Cardiac muscle cell (in vitro differentiated cells and primary cell): Measurements from ENCODE around the gene PTBP3. TPM values are rescaled to one million over a fixed set of nuclear protein-coding genes. Genes with fewer than 3 reads are reported as not detected.

Experiments used
- DNase-seq, 2 donors: peaks; one replicate each; pipeline versions ENCODE4 v3.0.0 to v3.0.0-alpha.2; 2010 to 2017; ENCODE audit warnings: low read depth in 1 of 2, low spot score in 1 of 2
- H3K27ac ChIP-seq: fragments of 200-600 bp; sonication (generic); 2 replicates; pipeline ENCODE4 v1.5.1; 2016
- H3K27me3 ChIP-seq: fragments of 200-600 bp; sonication (generic); 2 replicates; pipeline ENCODE4 v1.6.0; 2016; ENCODE audit warnings: control low read depth
- H3K36me3 ChIP-seq: fragments of 200-600 bp; sonication (generic); 2 replicates; pipeline ENCODE4 v1.5.1; 2016; ENCODE audit warnings: control low read depth
- H3K4me1 ChIP-seq: fragments of 200-600 bp; sonication (generic); 2 replicates; pipeline ENCODE4 v1.8.1; 2017; ENCODE audit warnings: low read depth, mild to moderate bottlenecking, mixed run types
- H3K4me3 ChIP-seq: fragments of 200-600 bp; sonication (generic); 2 replicates; pipeline ENCODE4 v1.5.1; 2016; ENCODE audit warnings: mild to moderate bottlenecking
- H3K9me3 ChIP-seq: fragments of 200-600 bp; sonication (generic); 2 replicates; pipeline ENCODE4 v1.5.1; 2017; ENCODE audit warnings: low read depth, mild to moderate bottlenecking, control low read depth
- polyA plus RNA-seq: library from polyadenylated mRNA; unstranded; fragments of >200 nt; fragmentation: Nextera tagmentation; extraction: Ambion mirVana; gene quantifications from 2 replicates; pipeline ENCODE4 v1.2.1, GENCODE V29; 2016
- total RNA-seq: library from RNA; depleted of rRNA; stranded (reverse); fragments of >200 nt; gene quantifications from 2 replicates; pipeline ENCODE4 v1.2.3, GENCODE V29; 2016
- TF ChIP-seq, protein P1 (sequence below): IDR thresholded peaks from 2 replicates; pipeline ENCODE4 v1.5.1; 2012; ENCODE audit warnings: low read depth, mild to moderate bottlenecking, low read length

Gene PTBP3
- total and polyA plus RNA-seq, 2 experiments from 2014 or later: 6.2 to 15.5 TPM

DNA sequence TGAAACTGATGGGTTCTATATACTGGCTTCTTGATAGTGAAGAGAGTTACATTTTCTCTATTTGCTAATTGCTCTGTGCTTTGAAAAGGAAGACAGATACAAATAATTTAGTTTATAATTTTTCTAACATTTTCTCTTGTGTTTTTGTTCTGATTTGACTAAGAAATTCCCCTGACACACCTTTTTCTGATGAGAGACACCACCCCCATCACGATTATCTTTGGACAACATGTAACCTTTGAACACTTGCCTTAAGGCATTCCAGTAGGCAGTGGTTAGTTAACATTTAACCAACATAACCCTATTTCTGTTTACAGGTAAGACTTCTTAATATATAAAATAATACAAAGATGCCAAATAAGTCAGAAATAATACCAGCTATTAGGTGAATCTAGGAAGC, 4.1 kb upstream of the PTBP3 start:
- no peaks in the 10 kb centered on the region for H3K36me3 ChIP-seq
- TF ChIP-seq, protein P1, sequence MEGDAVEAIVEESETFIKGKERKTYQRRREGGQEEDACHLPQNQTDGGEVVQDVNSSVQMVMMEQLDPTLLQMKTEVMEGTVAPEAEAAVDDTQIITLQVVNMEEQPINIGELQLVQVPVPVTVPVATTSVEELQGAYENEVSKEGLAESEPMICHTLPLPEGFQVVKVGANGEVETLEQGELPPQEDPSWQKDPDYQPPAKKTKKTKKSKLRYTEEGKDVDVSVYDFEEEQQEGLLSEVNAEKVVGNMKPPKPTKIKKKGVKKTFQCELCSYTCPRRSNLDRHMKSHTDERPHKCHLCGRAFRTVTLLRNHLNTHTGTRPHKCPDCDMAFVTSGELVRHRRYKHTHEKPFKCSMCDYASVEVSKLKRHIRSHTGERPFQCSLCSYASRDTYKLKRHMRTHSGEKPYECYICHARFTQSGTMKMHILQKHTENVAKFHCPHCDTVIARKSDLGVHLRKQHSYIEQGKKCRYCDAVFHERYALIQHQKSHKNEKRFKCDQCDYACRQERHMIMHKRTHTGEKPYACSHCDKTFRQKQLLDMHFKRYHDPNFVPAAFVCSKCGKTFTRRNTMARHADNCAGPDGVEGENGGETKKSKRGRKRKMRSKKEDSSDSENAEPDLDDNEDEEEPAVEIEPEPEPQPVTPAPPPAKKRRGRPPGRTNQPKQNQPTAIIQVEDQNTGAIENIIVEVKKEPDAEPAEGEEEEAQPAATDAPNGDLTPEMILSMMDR: no peak
- no peaks in the 10 kb centered on the region for H3K4me1 ChIP-seq
- H3K4me3 ChIP-seq: no peak overlapping the region
- no peaks in the 10 kb centered on the region for H3K27me3 ChIP-seq
- no peak for DNase-seq
- H3K27ac ChIP-seq: no peak overlapping the region
- no peaks in the 10 kb centered on the region for H3K9me3 ChIP-seq

DNA sequence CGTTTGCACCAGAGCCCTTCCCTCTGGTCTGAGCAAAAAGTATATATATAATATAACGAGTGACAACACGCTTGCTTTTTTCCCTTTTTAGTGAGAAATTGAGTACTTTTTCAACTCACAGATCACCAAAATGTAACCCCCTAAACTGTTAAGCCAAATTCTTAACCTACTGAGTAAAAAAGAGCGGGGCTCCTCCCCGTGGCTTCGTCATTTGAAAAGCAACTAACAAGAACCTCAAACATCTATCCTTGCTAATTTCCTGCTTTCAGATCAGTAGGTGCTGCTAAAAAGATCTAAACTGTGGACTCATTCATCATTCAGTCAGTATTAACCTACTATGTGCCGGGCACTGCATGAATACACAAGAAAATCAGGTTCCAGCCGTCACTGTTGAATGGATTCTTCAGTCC, 1.0 kb upstream of the PTBP3 start:
- peaks cover 3% of the 10 kb centered on the region for H3K4me1 ChIP-seq
- no peak for DNase-seq
- H3K36me3 ChIP-seq: no peaks in the 10 kb centered on the region
- H3K27me3 ChIP-seq: no peaks in the 10 kb centered on the region
- H3K9me3 ChIP-seq: no peaks in the 10 kb centered on the region
- TF ChIP-seq, protein P1: no peak
- peak overlapping the region; percentile 82 for H3K27ac ChIP-seq
- H3K4me3 ChIP-seq: peak overlapping the region; percentile 42

DNA sequence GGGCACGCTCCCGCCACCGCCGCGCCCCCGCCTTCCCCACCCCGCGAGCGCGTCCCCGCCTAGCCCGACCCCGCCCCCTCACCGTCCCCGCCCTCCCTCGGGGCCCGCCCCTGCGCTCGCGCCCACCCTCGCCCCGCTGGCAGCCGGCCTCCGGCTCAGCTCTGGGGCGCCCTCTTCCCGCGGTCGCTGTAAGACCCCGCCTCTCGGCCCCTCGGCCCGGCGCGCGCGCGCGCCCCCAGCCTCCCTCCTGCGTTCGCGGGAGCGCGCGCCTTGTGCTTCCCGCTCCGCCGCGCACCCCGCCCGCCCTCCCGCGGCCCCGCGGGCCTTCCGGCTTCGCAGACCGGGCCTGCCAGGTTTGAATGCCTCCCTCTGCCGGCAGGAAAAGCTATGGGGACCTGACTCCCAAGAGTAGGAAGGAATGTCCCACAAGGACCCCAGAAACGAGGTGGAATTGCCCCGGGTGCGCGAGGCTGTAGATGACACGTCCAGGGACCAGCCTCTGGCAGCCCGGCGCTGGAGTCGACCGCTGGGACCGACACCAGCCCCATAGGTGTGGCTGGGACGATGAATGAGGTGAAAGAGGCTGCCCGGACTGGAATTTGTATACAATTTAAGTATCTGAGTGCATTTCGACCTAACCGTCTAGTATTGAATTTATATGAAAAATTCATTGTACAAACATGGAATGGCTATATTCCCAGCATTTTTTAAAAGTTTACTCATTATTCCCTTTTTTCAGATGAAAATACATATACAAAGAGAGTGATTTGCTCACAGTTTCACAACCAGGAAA, 416 bp upstream of the PTBP3 start:
- H3K4me1 ChIP-seq: peaks cover 3% of the 10 kb centered on the region
- H3K27ac ChIP-seq: peak overlapping the region; percentile 89
- H3K27me3 ChIP-seq: no peaks in the 10 kb centered on the region
- DNase-seq: peak; percentile 98
- no peaks in the 10 kb centered on the region for H3K36me3 ChIP-seq
- TF ChIP-seq, protein P1: peak; percentile 53
- H3K4me3 ChIP-seq: peak overlapping the region; percentile 77
- no peaks in the 10 kb centered on the region for H3K9me3 ChIP-seq

DNA sequence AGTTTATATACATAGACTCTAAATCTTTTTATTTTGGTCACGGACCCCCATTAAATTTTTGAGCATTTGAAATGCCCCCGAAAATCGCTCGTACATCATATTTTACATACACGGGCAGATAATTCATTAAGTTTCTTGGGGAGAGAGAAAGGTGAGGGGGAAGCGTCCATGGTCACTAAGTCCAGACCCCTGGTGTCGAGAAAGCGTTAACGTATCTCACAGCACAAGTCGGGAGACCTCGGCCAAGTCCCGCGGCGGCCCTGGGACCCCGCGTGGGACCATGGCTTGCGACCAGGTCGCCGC, 794 bp downstream of the PTBP3 start:
- Histone ChIP-seq H3K9me3 (no peaks in the 10 kb centered on the region), H3K27me3 (no peaks in the 10 kb centered on the region), H3K4me3 (peak overlapping the region; percentile 77), H3K27ac (peak overlapping the region; percentile 89), H3K4me1 (peaks cover 3% of the 10 kb centered on the region), H3K36me3 (no peaks in the 10 kb centered on the region)
- no peak for DNase-seq
- TF ChIP-seq, protein P1: peak; percentile 21

DNA sequence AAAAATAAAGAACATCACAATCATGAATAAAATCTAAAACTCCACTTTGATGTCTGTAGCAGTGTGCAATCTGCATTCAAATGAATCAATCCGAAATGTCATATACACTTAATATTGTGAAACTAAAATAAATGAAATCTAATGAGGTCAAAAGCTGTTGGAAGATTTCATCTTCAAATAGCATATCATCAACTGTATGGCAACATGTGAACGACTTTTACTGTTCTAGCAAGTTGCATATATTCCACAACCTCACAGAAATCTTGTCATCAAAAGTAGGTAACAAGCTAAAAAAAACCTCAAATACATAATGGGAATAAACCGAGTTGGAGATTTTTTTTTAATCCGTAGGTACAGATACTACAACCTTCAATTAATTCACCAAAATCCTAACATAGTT, 1.2 kb downstream of the PTBP3 start:
- DNase-seq: no peak
- Histone ChIP-seq H3K36me3 (no peaks in the 10 kb centered on the region), H3K4me1 (peaks cover 3% of the 10 kb centered on the region), H3K27me3 (no peaks in the 10 kb centered on the region), H3K4me3 (peak overlapping the region; percentile 77), H3K27ac (peak overlapping the region; percentile 89), H3K9me3 (no peaks in the 10 kb centered on the region)
- TF ChIP-seq, protein P1: no peak

DNA sequence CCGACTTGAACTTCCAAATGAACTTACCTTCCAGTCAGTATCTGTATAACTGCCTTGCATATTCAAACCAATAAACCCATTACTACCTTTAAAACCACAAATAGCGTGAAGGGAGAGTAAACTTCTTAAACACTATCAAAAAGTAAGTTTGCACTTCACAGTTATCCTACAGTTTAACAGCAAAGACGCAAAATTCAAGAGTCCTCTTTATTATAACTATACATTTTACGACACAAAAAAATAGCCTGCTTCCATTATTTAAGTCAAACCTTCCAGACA, 1.8 kb downstream of the PTBP3 start:
- Histone ChIP-seq H3K4me3 (peak overlapping the region; percentile 77), H3K4me1 (peaks cover 3% of the 10 kb centered on the region), H3K36me3 (no peaks in the 10 kb centered on the region), H3K27ac (no peak overlapping the region), H3K9me3 (no peaks in the 10 kb centered on the region), H3K27me3 (no peaks in the 10 kb centered on the region)
- DNase-seq: no peak
- TF ChIP-seq, protein P1: no peak
